Left ventricle myocardium inferior (tissue), 1 donor: Measurements from ENCODE around the gene USP36. TPM values are rescaled to one million over a fixed set of nuclear protein-coding genes. Genes with fewer than 3 reads are reported as not detected.
"Not testable (repeated sequence)": the region's sequence is repeated elsewhere in the genome, so short reads cannot be mapped to it uniquely, and the experiment has no call there.

Source experiments
- DNase-seq: peaks from one replicate; pipeline ENCODE4 v3.0.0-alpha.2; 2020
- H3K27ac ChIP-seq: fragments of 200-600 bp; replicated peaks from 2 replicates; pipeline ENCODE4 v1.8.0; 2021
- H3K27me3 ChIP-seq: fragments of 200-600 bp; 2 replicates; pipeline ENCODE4 v1.8.0; 2021; ENCODE audit warnings: low read depth
- H3K36me3 ChIP-seq: fragments of 200-600 bp; 2 replicates; pipeline ENCODE4 v1.8.0; 2021
- H3K4me1 ChIP-seq: fragments of 200-600 bp; 2 replicates; pipeline ENCODE4 v1.8.0; 2021
- H3K4me3 ChIP-seq: fragments of 200-600 bp; 2 replicates; pipeline ENCODE4 v1.8.0; 2021; ENCODE audit warnings: mild to moderate bottlenecking, moderate library complexity
- H3K9me3 ChIP-seq: fragments of 200-600 bp; replicated peaks from 2 replicates; pipeline ENCODE4 v1.8.0; 2021
- CTCF ChIP-seq: fragments of 200-600 bp; IDR thresholded peaks from 2 replicates; pipeline ENCODE4 v1.8.0; 2021; ENCODE audit warnings: antibody characterized with exemption, mild to moderate bottlenecking, borderline replicate concordance
- intact Hi-C: fragments of 100-400 bp; cut with micrococcal nuclease; formaldehyde crosslinking; loops from one replicate; pipeline ENCODE4 v1.11.0; 2022
- total RNA-seq: library from RNA; stranded (reverse); fragmentation: NEBNext Ultra II Directional; extraction: Animal tissue kit (Norgen Biotek cat#: 25700); gene quantifications from one replicate; pipeline ENCODE4 v1.2.1, GENCODE V29; 2021
- donor health status: DM: no; HTN: yes; CAD: no; lungs with severe emphysema.

USP36 gene
- total RNA-seq, 1 donor from 2014 or later = 19.4 TPM

- DNase-seq = no peak
- Histone ChIP-seq H3K36me3 (peaks cover 28% of the 10 kb centered on the region), H3K9me3 (no peaks in the 10 kb centered on the region), H3K27ac (peak overlapping the region; percentile 99), H3K4me1 (peaks cover 83% of the 10 kb centered on the region), H3K27me3 (no peaks in the 10 kb centered on the region), H3K4me3 (no peak overlapping the region)
- intact Hi-C loops = no loop called here
- no peak for TF ChIP-seq CTCF
These were observed 34.9 kb upstream of the USP36 start for GRCh38 chr17:78875363-78876093.

- Histone ChIP-seq H3K4me1 (peaks cover 65% of the 10 kb centered on the region), H3K27ac (peak overlapping the region; percentile 99), H3K9me3 (no peaks in the 10 kb centered on the region), H3K36me3 (peaks cover 46% of the 10 kb centered on the region), H3K27me3 (no peaks in the 10 kb centered on the region), H3K4me3 (peak overlapping the region; percentile 29)
- intact Hi-C loops = no loop called here
- peak; percentile 57 for DNase-seq
- no peak for TF ChIP-seq CTCF
These were observed 33.1 kb upstream of the USP36 start for GRCh38 chr17:78873519-78874340.

GRCh38 chr17:78872486-78872885 is 31.9 kb upstream of the USP36 start:
- H3K36me3 ChIP-seq = peaks cover 51% of the 10 kb centered on the region
- H3K9me3 ChIP-seq = no peaks in the 10 kb centered on the region
- H3K4me3 ChIP-seq = no peak overlapping the region
- no peak overlapping the region for H3K27ac ChIP-seq
- H3K27me3 ChIP-seq = no peaks in the 10 kb centered on the region
- intact Hi-C loops = no loop called here
- DNase-seq = no peak
- peaks cover 53% of the 10 kb centered on the region for H3K4me1 ChIP-seq
- no peak for TF ChIP-seq CTCF

- H3K4me3 ChIP-seq = no peak overlapping the region
- no peak for TF ChIP-seq CTCF
- peaks cover 48% of the 10 kb centered on the region for H3K4me1 ChIP-seq
- peaks cover 51% of the 10 kb centered on the region for H3K36me3 ChIP-seq
- intact Hi-C loops = no loop called here
- H3K27ac ChIP-seq = no peak overlapping the region
- no peaks in the 10 kb centered on the region for H3K27me3 ChIP-seq
- no peak for DNase-seq
- H3K9me3 ChIP-seq = no peaks in the 10 kb centered on the region
These were observed 30.0 kb upstream of the USP36 start for GRCh38 chr17:78870621-78871020.

- Histone ChIP-seq H3K27ac (no peak overlapping the region), H3K36me3 (peaks cover 48% of the 10 kb centered on the region), H3K4me3 (no peak overlapping the region), H3K4me1 (peaks cover 31% of the 10 kb centered on the region), H3K27me3 (no peaks in the 10 kb centered on the region), H3K9me3 (no peaks in the 10 kb centered on the region)
- intact Hi-C loops = loop anchor here (10.0 kb wide), 1 partner anchor 56 kb away; the partner anchor contains the start of gene TIMP2
- DNase-seq = no peak
- no peak for TF ChIP-seq CTCF
These were observed 27.8 kb upstream of the USP36 start for GRCh38 chr17:78868391-78868790.

GRCh38 chr17:78867046-78867445 is 26.4 kb upstream of the USP36 start:
- Histone ChIP-seq H3K36me3 (peaks cover 45% of the 10 kb centered on the region), H3K4me1 (peaks cover 25% of the 10 kb centered on the region)
- intact Hi-C loops = loop anchor here (10.0 kb wide), 1 partner anchor 58 kb away; the partner anchor contains the start of gene TIMP2
- H3K27me3 ChIP-seq, H3K9me3 ChIP-seq, H3K27ac ChIP-seq, DNase-seq, H3K4me3 ChIP-seq: not testable (repeated sequence)
